B cell (primary cell): Measurements from ENCODE around the gene RSPO4. TPM values are rescaled to one million over a fixed set of nuclear protein-coding genes. Genes with fewer than 3 reads are reported as not detected.

Experiments
- ATAC-seq: fragments of 200-7000 bp; cut with Tn5 transposase; one replicate; pipeline ENCODE4 v1.10.0; 2021; ENCODE audit warnings: low read depth, mild to moderate bottlenecking, moderate number of reproducible peaks, moderate library complexity
- CTCF ChIA-PET: fragments of 350-600 bp; sonication (Branson Sonifier 250); formaldehyde crosslinking; loops from one replicate; lab custom pipeline; 2021; ENCODE audit warnings: antibody characterized with exemption, inconsistent platforms; lab: Charles Lee
- POLR2A ChIA-PET: fragments of 350-600 bp; sonication (Branson Sonifier 250); formaldehyde crosslinking; loops from one replicate; lab custom pipeline; 2021; ENCODE audit warnings: antibody characterized with exemption; lab: Charles Lee
- DNase-seq: peaks from one replicate; pipeline ENCODE4 v3.0.0; 2013
- H2AFZ ChIP-seq: 2 replicates; pipeline ENCODE4 v1.6.1; 2012; ENCODE audit warnings: mild to moderate bottlenecking, low read depth, low read length; ENCODE audit not compliant: insufficient read depth, poor library complexity, severe bottlenecking
- H3K27ac ChIP-seq, 2 donors: 1 replicate in 1 of 2; 2 replicates in 1 of 2; pipeline ENCODE4 v1.5.1; 2012 to 2013; ENCODE audit warnings: low read length in 2 of 2, mild to moderate bottlenecking in 2 of 2, moderate library complexity in 1 of 2
- H3K27me3 ChIP-seq, 4 experiments: fragments of 200-600 bp in 1 of 4; sonication (generic) in 1 of 4; replicated peaks in 1 of 4; 1 replicate in 2 of 4; 2 replicates in 2 of 4; pipeline versions ENCODE4 v1.6.1 to v1.7.0; 2013 to 2016; ENCODE audit warnings: low read length in 3 of 4, mild to moderate bottlenecking in 2 of 4, mixed read lengths in 1 of 4, moderate library complexity in 1 of 4; ENCODE audit not compliant: insufficient read depth in 4 of 4, control insufficient read depth in 3 of 4; ENCODE audit errors: control extremely low read depth in 1 of 4
- H3K36me3 ChIP-seq, 2 experiments: replicated peaks in 1 of 2; 1 replicate in 1 of 2; 2 replicates in 1 of 2; pipeline versions ENCODE4 v1.6.1 to v1.7.1; 2013; ENCODE audit warnings: low read length in 1 of 2; ENCODE audit not compliant: insufficient read depth in 2 of 2, control insufficient read depth in 1 of 2; ENCODE audit errors: control extremely low read depth in 1 of 2, extremely low read depth in 1 of 2
- H3K4me1 ChIP-seq, 2 donors: fragments of 200-600 bp in 1 of 2; sonication (generic) in 1 of 2; 1 replicate in 1 of 2; 2 replicates in 1 of 2; pipeline versions ENCODE4 v1.5.1 to v1.6.1; 2013 to 2017; ENCODE audit warnings: low read length in 2 of 2; ENCODE audit not compliant: control insufficient read depth in 2 of 2, insufficient read depth in 2 of 2
- H3K4me2 ChIP-seq: replicated peaks from 2 replicates; pipeline ENCODE3; 2012; ENCODE audit warnings: mild to moderate bottlenecking, low read depth, low read length; ENCODE audit not compliant: poor library complexity, severe bottlenecking
- H3K4me3 ChIP-seq, 5 experiments: fragments of 200-600 bp in 1 of 5; sonication (generic) in 1 of 5; 1 replicate in 3 of 5; 2 replicates in 2 of 5; pipeline versions ENCODE4 v1.5.1 to v1.7.0; 2011 to 2016; ENCODE audit warnings: low read length in 4 of 5, mild to moderate bottlenecking in 4 of 5, low read depth in 2 of 5, control low read depth in 1 of 5, moderate library complexity in 1 of 5; ENCODE audit not compliant: insufficient read depth in 1 of 5; ENCODE audit errors: control extremely low read depth in 1 of 5, extremely low read depth in 1 of 5
- H3K79me2 ChIP-seq: fragments of 200-600 bp; sonication (generic); one replicate; pipeline ENCODE4 v1.6.0; 2016; ENCODE audit warnings: low read length; ENCODE audit not compliant: control insufficient read depth, insufficient read depth
- H3K9ac ChIP-seq: fragments of 200-600 bp; sonication (generic); 2 replicates; pipeline ENCODE4 v1.6.1; 2017; ENCODE audit warnings: mild to moderate bottlenecking, low read length, moderate library complexity
- H3K9me3 ChIP-seq, 3 donors: one replicate each; pipeline versions ENCODE4 v1.6.1 to v1.7.1; 2013; ENCODE audit warnings: low read length in 2 of 3; ENCODE audit not compliant: control insufficient read depth in 2 of 3, insufficient read depth in 1 of 3; ENCODE audit errors: control extremely low read depth in 1 of 3
- H4K20me1 ChIP-seq: 2 replicates; pipeline ENCODE4 v1.6.0; 2012; ENCODE audit warnings: mild to moderate bottlenecking, low read length; ENCODE audit not compliant: insufficient read depth, control insufficient read depth, poor library complexity, severe bottlenecking
- H3K27ac Mint-ChIP-seq: one replicate; pipeline ENCODE4 v1.8.0; 2021; ENCODE audit warnings: mixed read lengths
- H3K27me3 Mint-ChIP-seq: one replicate; pipeline ENCODE4 v1.8.0; 2021; ENCODE audit warnings: mixed read lengths
- H3K4me1 Mint-ChIP-seq: one replicate; pipeline ENCODE4 v1.8.0; 2021; ENCODE audit warnings: mixed read lengths
- H3K4me3 Mint-ChIP-seq: one replicate; pipeline ENCODE4 v1.8.0; 2021; ENCODE audit warnings: mixed read lengths
- H3K9me3 Mint-ChIP-seq: one replicate; pipeline ENCODE4 v1.8.0; 2022; ENCODE audit warnings: mixed read lengths; ENCODE audit not compliant: insufficient read depth
- CTCF ChIP-seq: fragments of 200-600 bp; IDR thresholded peaks from one replicate; pipeline ENCODE4 v1.8.0; 2022; ENCODE audit warnings: antibody characterized with exemption, mild to moderate bottlenecking
- EZH2 ChIP-seq: IDR thresholded peaks from 2 replicates; pipeline ENCODE4 v1.6.1; 2012; ENCODE audit warnings: borderline replicate concordance, low read depth, mild to moderate bottlenecking, moderate library complexity, low read length; ENCODE audit not compliant: insufficient read depth, poor library complexity, severe bottlenecking
- WGBS: methylation state at CpG from one replicate; pipeline ENCODE4 v1.1.5; 2013; ENCODE audit warnings: missing lambda C conversion rate; ENCODE audit not compliant: insufficient coverage; 5-methylcytosine and 5-hydroxymethylcytosine counted together
- intact Hi-C: fragments of 100-400 bp; cut with micrococcal nuclease; formaldehyde crosslinking; loops from one replicate; pipeline ENCODE4 v1.10.0; 2022
- polyA plus RNA-seq: library from polyadenylated mRNA; depleted of rRNA; stranded (reverse); fragments of >200 nt; gene quantifications from 2 replicates; pipeline ENCODE4 v1.2.3, GENCODE V29; 2012
- total RNA-seq, 2 donors: library from RNA; stranded (reverse); fragments of 120-200 nt in 1 of 2; gene quantifications; 1 replicate in 1 of 2; 2 replicates in 1 of 2; pipeline versions ENCODE4 v1.2.3 to v1.2.4, GENCODE V29; 2013 to 2022

The RSPO4 gene
- total and polyA plus RNA-seq, 2 donors (not counting 1 experiment from before 2014, with no cell fraction given), result 0.04 to 0.37 TPM

DNA sequence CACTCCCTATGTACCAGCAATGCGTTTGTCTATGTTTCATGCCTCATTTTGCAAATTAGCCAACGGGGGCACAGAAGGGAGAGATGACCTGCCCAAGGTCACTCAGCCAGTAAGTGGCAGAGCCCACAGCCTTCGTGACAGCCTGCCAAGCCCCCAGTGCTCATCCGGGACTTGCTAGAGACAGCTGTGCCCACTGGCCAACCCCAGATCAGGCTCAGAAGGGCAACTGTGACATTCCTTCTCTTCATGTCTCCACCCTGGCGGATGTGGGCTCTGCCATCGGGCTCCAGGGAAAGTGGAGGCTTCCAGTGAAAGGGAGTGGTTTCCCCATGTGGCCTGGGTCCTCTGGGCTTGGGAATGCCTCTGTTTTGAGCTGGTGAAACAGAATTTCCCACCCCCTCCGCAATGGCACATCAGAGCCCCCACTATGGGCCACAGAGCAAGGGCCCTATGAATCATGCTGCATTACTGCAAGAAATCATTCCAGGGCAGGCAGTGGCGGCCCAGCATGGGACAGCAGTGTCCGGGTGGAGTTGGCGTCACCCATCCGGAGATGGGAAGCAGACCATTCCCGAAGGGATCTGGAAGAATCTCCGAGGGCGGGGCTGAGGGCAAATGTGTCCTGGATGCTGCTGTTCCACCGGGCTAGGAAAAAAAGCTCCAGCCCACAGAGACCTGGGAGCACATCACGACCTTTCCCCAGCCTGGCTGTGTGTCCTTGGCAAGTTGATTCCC lies 9.1 kb downstream of the RSPO4 start:
- no peaks in the 10 kb centered on the region for H3K36me3 ChIP-seq
- Mint-ChIP-seq H3K27me3 (peaks cover 22% of the 10 kb centered on the region), H3K4me3 (no peak overlapping the region), H3K4me1 (no peaks in the 10 kb centered on the region), H3K27ac (no peak overlapping the region), H3K9me3 (no peaks in the 10 kb centered on the region)
- ATAC-seq (no peak), DNase-seq (no peak)
- ChIA-PET POLR2A (no interaction called here), CTCF (no interaction called here)
- intact Hi-C loops, result no loop called here
- no peaks in the 10 kb centered on the region for H3K79me2 ChIP-seq
- no peaks in the 10 kb centered on the region for H4K20me1 ChIP-seq
- no peak overlapping the region for H3K4me2 ChIP-seq
- no peak overlapping the region for H3K4me3 ChIP-seq
- no peak overlapping the region for H3K9ac ChIP-seq
- no peak overlapping the region for H3K27ac ChIP-seq
- TF ChIP-seq EZH2, result no peak
- TF ChIP-seq CTCF, result no peak
- peaks cover 0 to 3% (median 0%) of the 10 kb centered on the region in 3 donors for H3K9me3 ChIP-seq
- H3K27me3 ChIP-seq, result peaks cover 0 to 8% (median 0%) of the 10 kb centered on the region in 4 experiments
- H3K4me1 ChIP-seq, result no peaks in the 10 kb centered on the region
- H2AFZ ChIP-seq, result no peak overlapping the region
- 92% methylated on average over 14 of the region's 16 CpGs for WGBS

DNA sequence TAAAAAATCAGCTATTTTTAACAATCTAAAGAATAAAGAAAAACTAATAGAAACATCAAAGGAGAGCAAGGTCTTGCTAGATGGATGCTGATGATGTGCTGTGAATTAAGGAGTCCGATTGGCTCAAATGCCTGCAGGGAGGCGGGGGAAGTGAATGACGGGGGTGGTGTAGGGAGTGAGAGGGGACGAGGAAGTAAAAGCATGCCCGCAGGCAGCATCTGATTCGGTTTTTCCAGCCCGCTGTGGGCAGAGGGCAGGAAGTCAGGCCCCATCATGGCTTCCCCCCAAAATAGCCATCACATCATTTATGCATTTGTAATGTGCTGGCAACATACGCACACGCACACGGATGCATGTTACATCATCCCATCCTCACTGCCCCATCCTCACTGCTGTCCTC lies 10.3 kb downstream of the RSPO4 start:
- no peak overlapping the region for H3K4me2 ChIP-seq
- H3K27me3 ChIP-seq, result peaks cover 0 to 8% (median 0%) of the 10 kb centered on the region in 4 experiments
- peaks cover 0 to 3% (median 0%) of the 10 kb centered on the region in 3 donors for H3K9me3 ChIP-seq
- H2AFZ ChIP-seq, result no peak overlapping the region
- no peaks in the 10 kb centered on the region for H4K20me1 ChIP-seq
- TF ChIP-seq CTCF, result no peak
- no peak for TF ChIP-seq EZH2
- H3K4me1 Mint-ChIP-seq, result no peaks in the 10 kb centered on the region
- POLR2A ChIA-PET, result no interaction called here
- WGBS, result 69% methylated on average over 5 of the region's 10 CpGs
- H3K4me3 Mint-ChIP-seq, result no peak overlapping the region
- H3K9ac ChIP-seq, result no peak overlapping the region
- H3K9me3 Mint-ChIP-seq, result no peaks in the 10 kb centered on the region
- H3K4me3 ChIP-seq, result no peak overlapping the region
- H3K36me3 ChIP-seq, result no peaks in the 10 kb centered on the region
- DNase-seq (no peak), ATAC-seq (no peak)
- intact Hi-C loops, result no loop called here
- H3K4me1 ChIP-seq, result no peaks in the 10 kb centered on the region
- H3K27ac Mint-ChIP-seq, result no peak overlapping the region
- CTCF ChIA-PET, result no interaction called here
- no peaks in the 10 kb centered on the region for H3K79me2 ChIP-seq
- peaks cover 28% of the 10 kb centered on the region for H3K27me3 Mint-ChIP-seq
- no peak overlapping the region for H3K27ac ChIP-seq
